Activated gamma-delta T cell treated with Interleukin-2 at 50 U/mL for 16 hours (primary cell): ENCODE measurements around the gene USP2.
"Not testable (repeated sequence)": the region's sequence is repeated elsewhere in the genome, so short reads cannot be mapped to it uniquely, and the experiment has no call there.

Experiments
- DNase-seq: peaks from one replicate; pipeline ENCODE4 v3.0.0-alpha.2; 2020

Gene USP2

GRCh38 chr11:119412072-119412471 is 30.6 kb upstream of the USP2 start:
- no peak for DNase-seq

GRCh38 chr11:119410501-119410900 is 29.0 kb upstream of the USP2 start:
- DNase-seq = no peak

GRCh38 chr11:119409731-119410130 is 28.2 kb upstream of the USP2 start:
- no peak for DNase-seq

- DNase-seq = no peak
Observed at GRCh38 chr11:119406005-119406404, 24.5 kb upstream of the USP2 start.

GRCh38 chr11:119405448-119405847 is 24.0 kb upstream of the USP2 start:
- not testable (repeated sequence) for DNase-seq

- no peak for DNase-seq
Observed at GRCh38 chr11:119404872-119405271, 23.4 kb upstream of the USP2 start.

- no peak for DNase-seq
Observed at GRCh38 chr11:119403021-119403420, 21.5 kb upstream of the USP2 start.

- no peak for DNase-seq
Observed at GRCh38 chr11:119402470-119402869, 21.0 kb upstream of the USP2 start.

- no peak for DNase-seq
Observed at GRCh38 chr11:119400860-119401259, 19.4 kb upstream of the USP2 start.

- no peak for DNase-seq
Observed at GRCh38 chr11:119397740-119398139, 16.2 kb upstream of the USP2 start.

- no peak for DNase-seq
Observed at GRCh38 chr11:119396835-119397234, 15.3 kb upstream of the USP2 start.

- DNase-seq = no peak
Observed at GRCh38 chr11:119391275-119391674, 9.8 kb upstream of the USP2 start.

- DNase-seq = no peak
Observed at GRCh38 chr11:119389611-119390254, 8.2 kb upstream of the USP2 start.

- no peak for DNase-seq
Observed at GRCh38 chr11:119388103-119388502, 6.6 kb upstream of the USP2 start.

- DNase-seq = no peak
Observed at GRCh38 chr11:119384332-119384731, 2.8 kb upstream of the USP2 start.

- not testable (repeated sequence) for DNase-seq
Observed at GRCh38 chr11:119382513-119382912, 1.0 kb upstream of the USP2 start.

GRCh38 chr11:119382101-119382500 is 611 bp upstream of the USP2 start:
- no peak for DNase-seq

GRCh38 chr11:119380827-119381180 is 686 bp downstream of the USP2 start:
- no peak for DNase-seq

- no peak for DNase-seq
Observed at GRCh38 chr11:119380160-119380826, 1.2 kb downstream of the USP2 start.

GRCh38 chr11:119378851-119379465 is 2.5 kb downstream of the USP2 start:
- DNase-seq = no peak

- DNase-seq = no peak
Observed at GRCh38 chr11:119377961-119378667, 3.4 kb downstream of the USP2 start.

GRCh38 chr11:119377112-119377901 is 4.2 kb downstream of the USP2 start:
- no peak for DNase-seq
